Activated CD4-positive, alpha-beta T cell treated with anti-CD3 and anti-CD28 coated beads for 36 hours (primary cell): ENCODE measurements around the gene SIRPG. TPM values are rescaled to one million over a fixed set of nuclear protein-coding genes. Genes with fewer than 3 reads are reported as not detected.

Experiments
- ATAC-seq: fragments of 200-7000 bp; cut with Tn5 transposase; one replicate; pipeline ENCODE4 v1.10.0; 2021; ENCODE audit warnings: mild to moderate bottlenecking, moderate library complexity
- CTCF ChIA-PET: fragments of 350-600 bp; sonication (Branson Sonifier 250); formaldehyde crosslinking; loops from one replicate; lab custom pipeline; 2021; ENCODE audit warnings: antibody characterized with exemption; lab: Charles Lee
- POLR2A ChIA-PET: fragments of 350-600 bp; sonication (Branson Sonifier 250); formaldehyde crosslinking; loops from one replicate; lab custom pipeline; 2021; ENCODE audit warnings: antibody characterized with exemption, inconsistent platforms; lab: Charles Lee
- DNase-seq: peaks from one replicate; pipeline ENCODE4 v3.0.0-alpha.2; 2020
- H3K27ac Mint-ChIP-seq: one replicate; pipeline ENCODE4 v1.8.0; 2021; ENCODE audit warnings: mixed read lengths
- H3K27me3 Mint-ChIP-seq: one replicate; pipeline ENCODE4 v1.8.0; 2021; ENCODE audit warnings: mixed read lengths
- H3K36me3 Mint-ChIP-seq: one replicate; pipeline ENCODE4 v1.8.0; 2021; ENCODE audit warnings: low read depth, mixed read lengths
- H3K4me1 Mint-ChIP-seq: one replicate; pipeline ENCODE4 v1.8.0; 2021; ENCODE audit warnings: mixed read lengths
- H3K4me3 Mint-ChIP-seq: one replicate; pipeline ENCODE4 v1.8.0; 2021; ENCODE audit warnings: mild to moderate bottlenecking, moderate library complexity, mixed read lengths
- H3K9me3 Mint-ChIP-seq: one replicate; pipeline ENCODE4 v1.8.0; 2021; ENCODE audit warnings: low read depth, mixed read lengths
- intact Hi-C, 2 experiments: fragments of 100-400 bp; cut with DNase I in 1 of 2; cut with micrococcal nuclease in 1 of 2; formaldehyde crosslinking; loops; one replicate each; pipeline versions ENCODE4 v1.14.2 to v1.15.1; 2022 to 2024; cut with DNase I, micrococcal nuclease
- total RNA-seq, 2 experiments: library from RNA; stranded (reverse); gene quantifications; one replicate each; pipeline ENCODE4 v1.2.3, GENCODE V29; 2021

Gene SIRPG
- total RNA-seq, 2 experiments from 2014 or later = 34.3 to 48.7 TPM

GRCh38 chr20:1688886-1689538 is 31.4 kb upstream of the SIRPG start:
- peak; percentile 24 for ATAC-seq
- intact Hi-C loops = loop anchor here (1.0 to 5.0 kb wide), 5 partner anchors 16 to 64 kb away; no protein-coding TSS in a partner anchor
- H3K36me3 Mint-ChIP-seq = peaks cover 2% of the 10 kb centered on the region
- peak overlapping the region; percentile 17 for H3K27ac Mint-ChIP-seq
- H3K4me3 Mint-ChIP-seq = no peak overlapping the region
- H3K27me3 Mint-ChIP-seq = no peaks in the 10 kb centered on the region
- ChIA-PET CTCF (interaction anchor here (1.0 kb wide), 1 partner anchor 26 kb away, joined by 3 read pairs; no protein-coding TSS in a partner anchor), POLR2A (no interaction called here)
- H3K9me3 Mint-ChIP-seq = peaks cover 9% of the 10 kb centered on the region
- H3K4me1 Mint-ChIP-seq = peaks cover 55% of the 10 kb centered on the region
- DNase-seq = no peak

- Mint-ChIP-seq H3K36me3 (peaks cover 20% of the 10 kb centered on the region), H3K27ac (peak overlapping the region; percentile 84)
These were observed 29.5 kb upstream of the SIRPG start for GRCh38 chr20:1687053-1687452.

GRCh38 chr20:1686151-1686748 is 28.7 kb upstream of the SIRPG start:
- H3K27me3 Mint-ChIP-seq = no peaks in the 10 kb centered on the region
- ATAC-seq = peak; percentile 71

More at GRCh38 chr20:1687053-1687452, 29.5 kb upstream of the SIRPG start:
- H3K9me3 Mint-ChIP-seq = peaks cover 11% of the 10 kb centered on the region
- no peak for DNase-seq
- peaks cover 74% of the 10 kb centered on the region for H3K4me1 Mint-ChIP-seq
- POLR2A ChIA-PET = no interaction called here
- intact Hi-C loops = loop anchor here in 1 of 2 experiments (5.0 kb wide), 2 partner anchors 45 to 55 kb away; no protein-coding TSS in a partner anchor
- ATAC-seq = no peak
- CTCF ChIA-PET = no interaction called here
- H3K27me3 Mint-ChIP-seq = no peaks in the 10 kb centered on the region
- H3K4me3 Mint-ChIP-seq = no peak overlapping the region

GRCh38 chr20:1685304-1686052 is 27.9 kb upstream of the SIRPG start:
- intact Hi-C loops = loop anchor here in 1 of 2 experiments (5.0 kb wide), 2 partner anchors 47 to 53 kb away; no protein-coding TSS in a partner anchor
- Mint-ChIP-seq H3K36me3 (peaks cover 28% of the 10 kb centered on the region), H3K27ac (peak overlapping the region; percentile 83), H3K4me3 (peak overlapping the region; percentile 71), H3K27me3 (no peaks in the 10 kb centered on the region), H3K4me1 (peaks cover 82% of the 10 kb centered on the region), H3K9me3 (peaks cover 6% of the 10 kb centered on the region)
- ATAC-seq (peak; percentile 39), DNase-seq (peak; percentile 43)
- ChIA-PET POLR2A (no interaction called here), CTCF (interaction anchor here (1.0 to 1.1 kb wide), 3 partner anchors 9 to 79 kb away, joined by 3 read pairs; no protein-coding TSS in a partner anchor)

More at GRCh38 chr20:1686151-1686748, 28.7 kb upstream of the SIRPG start:
- ChIA-PET POLR2A (no interaction called here), CTCF (interaction anchor here (1.0 kb wide), 1 partner anchor 9 kb away, joined by 3 read pairs; no protein-coding TSS in a partner anchor)
- intact Hi-C loops = loop anchor here in 1 of 2 experiments (5.0 kb wide), 2 partner anchors 46 to 54 kb away; no protein-coding TSS in a partner anchor
- Mint-ChIP-seq H3K4me1 (peaks cover 77% of the 10 kb centered on the region), H3K9me3 (peaks cover 7% of the 10 kb centered on the region), H3K27ac (peak overlapping the region; percentile 84), H3K4me3 (peak overlapping the region; percentile 71), H3K36me3 (peaks cover 22% of the 10 kb centered on the region)
- no peak for DNase-seq

- peak; percentile 20 for ATAC-seq
- no peak for DNase-seq
- POLR2A ChIA-PET = no interaction called here
- intact Hi-C loops = loop anchor here in 1 of 2 experiments (5.0 kb wide), 2 partner anchors 47 to 53 kb away; no protein-coding TSS in a partner anchor
- peak overlapping the region; percentile 71 for H3K4me3 Mint-ChIP-seq
- peaks cover 2% of the 10 kb centered on the region for H3K9me3 Mint-ChIP-seq
- H3K27ac Mint-ChIP-seq = peak overlapping the region; percentile 83
- no peaks in the 10 kb centered on the region for H3K27me3 Mint-ChIP-seq
- CTCF ChIA-PET = interaction anchor here (1.1 kb wide), 2 partner anchors 11 to 79 kb away, joined by 3 read pairs; no protein-coding TSS in a partner anchor
- peaks cover 32% of the 10 kb centered on the region for H3K36me3 Mint-ChIP-seq
- H3K4me1 Mint-ChIP-seq = peaks cover 82% of the 10 kb centered on the region
These were observed 27.3 kb upstream of the SIRPG start for GRCh38 chr20:1684872-1685271.

- Mint-ChIP-seq H3K9me3 (no peaks in the 10 kb centered on the region), H3K4me3 (no peak overlapping the region)
- DNase-seq = peak; percentile 41
These were observed 19.1 kb upstream of the SIRPG start for GRCh38 chr20:1676650-1677049.

GRCh38 chr20:1674990-1675780 is 17.6 kb upstream of the SIRPG start:
- ChIA-PET CTCF (interaction anchor here (0.5 to 1.6 kb wide), 5 partner anchors 9 to 579 kb away, joined by 3 to 4 read pairs (median 3); no protein-coding TSS in a partner anchor), POLR2A (no interaction called here)
- H3K36me3 Mint-ChIP-seq = peaks cover 40% of the 10 kb centered on the region
- ATAC-seq (peak; percentile 20), DNase-seq (no peak)
- intact Hi-C loops = no loop called here
- H3K27ac Mint-ChIP-seq = peak overlapping the region; percentile 97
- H3K9me3 Mint-ChIP-seq = peaks cover 4% of the 10 kb centered on the region
- H3K27me3 Mint-ChIP-seq = no peaks in the 10 kb centered on the region
- no peak overlapping the region for H3K4me3 Mint-ChIP-seq
- H3K4me1 Mint-ChIP-seq = peaks cover 94% of the 10 kb centered on the region

More at GRCh38 chr20:1676650-1677049, 19.1 kb upstream of the SIRPG start:
- POLR2A ChIA-PET = interaction anchor here (0.6 kb wide), 1 partner anchor 42 kb away, joined by 8 read pairs; no protein-coding TSS in a partner anchor
- Mint-ChIP-seq H3K27me3 (no peaks in the 10 kb centered on the region), H3K4me1 (peaks cover 89% of the 10 kb centered on the region), H3K27ac (peak overlapping the region; percentile 78), H3K36me3 (peaks cover 37% of the 10 kb centered on the region)
- ATAC-seq = peak; percentile 45
- CTCF ChIA-PET = interaction anchor here (0.7 to 2.2 kb wide), 8 partner anchors 9 to 1655 kb away, joined by 3 to 8 read pairs (median 4); no protein-coding TSS in a partner anchor
- intact Hi-C loops = no loop called here

- peaks cover 35% of the 10 kb centered on the region for H3K36me3 Mint-ChIP-seq
- H3K9me3 Mint-ChIP-seq = peaks cover 4% of the 10 kb centered on the region
- DNase-seq (peak; percentile 61), ATAC-seq (peak; percentile 54)
- ChIA-PET CTCF (interaction anchor here (0.5 to 1.1 kb wide), 5 partner anchors 8 to 578 kb away, joined by 3 to 4 read pairs (median 3); no protein-coding TSS in a partner anchor), POLR2A (no interaction called here)
- peaks cover 95% of the 10 kb centered on the region for H3K4me1 Mint-ChIP-seq
- intact Hi-C loops = no loop called here
- no peaks in the 10 kb centered on the region for H3K27me3 Mint-ChIP-seq
- peak overlapping the region; percentile 97 for H3K27ac Mint-ChIP-seq
- H3K4me3 Mint-ChIP-seq = peak overlapping the region; percentile 28
These were observed 16.8 kb upstream of the SIRPG start for GRCh38 chr20:1674361-1674760.

- POLR2A ChIA-PET = no interaction called here
- H3K27ac Mint-ChIP-seq = peak overlapping the region; percentile 97
- no peaks in the 10 kb centered on the region for H3K27me3 Mint-ChIP-seq
- H3K4me1 Mint-ChIP-seq = peaks cover 98% of the 10 kb centered on the region
- ATAC-seq (no peak), DNase-seq (no peak)
- peaks cover 4% of the 10 kb centered on the region for H3K9me3 Mint-ChIP-seq
- intact Hi-C loops = loop anchor here in 1 of 2 experiments (2.0 kb wide), 2 partner anchors 15 to 21 kb away; no protein-coding TSS in a partner anchor
- CTCF ChIA-PET = interaction anchor here (0.9 kb wide), 1 partner anchor 12 kb away, joined by 3 read pairs; no protein-coding TSS in a partner anchor
- peaks cover 39% of the 10 kb centered on the region for H3K36me3 Mint-ChIP-seq
- no peak overlapping the region for H3K4me3 Mint-ChIP-seq
These were observed 15.8 kb upstream of the SIRPG start for GRCh38 chr20:1673424-1673823.

- H3K9me3 Mint-ChIP-seq = peaks cover 4% of the 10 kb centered on the region
- CTCF ChIA-PET = no interaction called here
- peak overlapping the region; percentile 57 for H3K4me3 Mint-ChIP-seq
- H3K27me3 Mint-ChIP-seq = no peaks in the 10 kb centered on the region
- peak; percentile 8 for ATAC-seq
- POLR2A ChIA-PET = no interaction called here
- peaks cover 40% of the 10 kb centered on the region for H3K36me3 Mint-ChIP-seq
- no peak for DNase-seq
- intact Hi-C loops = loop anchor here (1.0 to 2.0 kb wide), 4 partner anchors 8 to 20 kb away; no protein-coding TSS in a partner anchor
- peaks cover 99% of the 10 kb centered on the region for H3K4me1 Mint-ChIP-seq
- peak overlapping the region; percentile 97 for H3K27ac Mint-ChIP-seq
These were observed 15.1 kb upstream of the SIRPG start for GRCh38 chr20:1672728-1673127.
